ENCODE results near the gene PRKAR2B.

GRCh38 chr7:107024906-107025305 is 19.6 kb upstream of the PRKAR2B start:
- TF ChIP-seq CTCF (IDR thresholded peaks at IDR 0.05; ENCODE audit: low read depth, low read length) (no peak), EZH2phosphoT487 (IDR thresholded peaks at IDR 0.05; ENCODE audit: low read depth) (no peak)

All from OCI-LY3 (cell line).